ENCODE results near the gene ADAMTS8. TPM values are rescaled to one million over a fixed set of nuclear protein-coding genes. Genes with fewer than 3 reads are reported as not detected.

Gene ADAMTS8
- total and polyA plus RNA-seq, 2 donors (not counting 3 experiments of a cell fraction or from before 2014, with no cell fraction given): not detected

- dilution Hi-C loops (cut with MboI; ENCODE audit: extremely low pct_ligation_motif_present, low sequenced_read_pairs): no loop called here
- H3K27ac ChIP-seq (ENCODE audit: insufficient read depth, low read depth, low read length): no peak overlapping the region
- H3K4me2 ChIP-seq (ENCODE audit: insufficient read depth, low read length): no peak overlapping the region
- H3K36me3 ChIP-seq (ENCODE audit: control insufficient read depth in 2 of 2, extremely low read depth in 1 of 2, insufficient read depth in 2 of 2, low read length in 2 of 2): no peaks in the 10 kb centered on the region
- intact Hi-C loops (cut with micrococcal nuclease): no loop called here
- H3K9ac ChIP-seq (replicated peaks; ENCODE audit: extremely low read depth, insufficient read depth, low read length): no peak overlapping the region
- H3K4me3 ChIP-seq (replicated peaks in 1 of 3; ENCODE audit: insufficient read depth in 1 of 3, low read depth in 1 of 3, low read length in 3 of 3): no peak overlapping the region
- ChIA-PET CTCF (no interaction called here), POLR2A (no interaction called here)
- no peaks in the 10 kb centered on the region for H3K27me3 ChIP-seq (ENCODE audit: control insufficient read depth in 2 of 2, insufficient read depth in 2 of 2, low read length in 2 of 2)
- H3K9me1 ChIP-seq (replicated peaks; ENCODE audit: control insufficient read depth, extremely low read depth, insufficient read depth, low read length): no peaks in the 10 kb centered on the region
- TF ChIP-seq POLR2AphosphoS5 (IDR thresholded peaks at IDR 0.05; ENCODE audit: insufficient read depth, low read depth, low read length): no peak
- no peak for TF ChIP-seq POLR2A (IDR thresholded peaks at IDR 0.05; ENCODE audit: low read depth, low read length)
- TF ChIP-seq, protein P1, sequence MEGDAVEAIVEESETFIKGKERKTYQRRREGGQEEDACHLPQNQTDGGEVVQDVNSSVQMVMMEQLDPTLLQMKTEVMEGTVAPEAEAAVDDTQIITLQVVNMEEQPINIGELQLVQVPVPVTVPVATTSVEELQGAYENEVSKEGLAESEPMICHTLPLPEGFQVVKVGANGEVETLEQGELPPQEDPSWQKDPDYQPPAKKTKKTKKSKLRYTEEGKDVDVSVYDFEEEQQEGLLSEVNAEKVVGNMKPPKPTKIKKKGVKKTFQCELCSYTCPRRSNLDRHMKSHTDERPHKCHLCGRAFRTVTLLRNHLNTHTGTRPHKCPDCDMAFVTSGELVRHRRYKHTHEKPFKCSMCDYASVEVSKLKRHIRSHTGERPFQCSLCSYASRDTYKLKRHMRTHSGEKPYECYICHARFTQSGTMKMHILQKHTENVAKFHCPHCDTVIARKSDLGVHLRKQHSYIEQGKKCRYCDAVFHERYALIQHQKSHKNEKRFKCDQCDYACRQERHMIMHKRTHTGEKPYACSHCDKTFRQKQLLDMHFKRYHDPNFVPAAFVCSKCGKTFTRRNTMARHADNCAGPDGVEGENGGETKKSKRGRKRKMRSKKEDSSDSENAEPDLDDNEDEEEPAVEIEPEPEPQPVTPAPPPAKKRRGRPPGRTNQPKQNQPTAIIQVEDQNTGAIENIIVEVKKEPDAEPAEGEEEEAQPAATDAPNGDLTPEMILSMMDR (IDR thresholded peaks at IDR 0.05; ENCODE audit: extremely low read depth in 1 of 2, insufficient read depth in 1 of 2, low read depth in 1 of 2, low read length in 2 of 2): no peak
- no peak for TF ChIP-seq FOS (IDR thresholded peaks at IDR 0.05; ENCODE audit: borderline replicate concordance, insufficient read depth, low read length)
- no peak for TF ChIP-seq GATA2 (IDR thresholded peaks at IDR 0.05; ENCODE audit: insufficient read depth, insufficient read length, low read depth, low read length)
- TF ChIP-seq MYC (IDR thresholded peaks at IDR 0.05; ENCODE audit: low read depth, low read length): no peak
- no peak for TF ChIP-seq JUN (IDR thresholded peaks at IDR 0.05; ENCODE audit: borderline replicate concordance, insufficient read depth, insufficient read length, low read depth)
- no peak for TF ChIP-seq EZH2 (IDR thresholded peaks at IDR 0.05; ENCODE audit: borderline replicate concordance, low read depth, low read length, severe bottlenecking)
- TF ChIP-seq, protein P2, sequence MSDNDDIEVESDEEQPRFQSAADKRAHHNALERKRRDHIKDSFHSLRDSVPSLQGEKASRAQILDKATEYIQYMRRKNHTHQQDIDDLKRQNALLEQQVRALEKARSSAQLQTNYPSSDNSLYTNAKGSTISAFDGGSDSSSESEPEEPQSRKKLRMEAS (IDR thresholded peaks at IDR 0.05; ENCODE audit: insufficient read depth, insufficient read length): no peak
- no TSS peak for BruUV-seq (replicated peaks)
- no peaks in the 10 kb centered on the region for H3K9me3 ChIP-seq (replicated peaks; ENCODE audit: control insufficient read depth, insufficient read depth, low read length)
- no peaks in the 10 kb centered on the region for H4K20me1 ChIP-seq (replicated peaks; ENCODE audit: control insufficient read depth, extremely low read depth, insufficient read depth, low read length)
- DNase-seq (ENCODE audit: low read depth, low spot score) (no peak), FAIRE-seq (no peak)
- no peak overlapping the region for H2AFZ ChIP-seq (ENCODE audit: low read depth, low read length)
- no peaks in the 10 kb centered on the region for H3K79me2 ChIP-seq (ENCODE audit: control insufficient read depth, insufficient read depth, low read length)
- no peaks in the 10 kb centered on the region for H3K4me1 ChIP-seq (ENCODE audit: control insufficient read depth, extremely low read depth, insufficient read depth, low read length)
These were observed 44.8 kb downstream of the ADAMTS8 start for GRCh38 chr11:130383344-130384211.

Data from endothelial cell of umbilical vein (primary cell).